H1 (cell line): Measurements from ENCODE around the gene STAG1. TPM values are rescaled to one million over a fixed set of nuclear protein-coding genes. Genes with fewer than 3 reads are reported as not detected.

Experiments used
- NANOG ChIP-seq: IDR thresholded peaks from 2 replicates; pipeline ENCODE4 v1.6.1; 2011; ENCODE audit warnings: low read length, low read depth, mild to moderate bottlenecking, inconsistent platforms; ENCODE audit not compliant: insufficient read depth, poor library complexity, severe bottlenecking
- RNF2 ChIP-seq: fragments of 200-900, 300-1000 bp; sonication (generic); IDR thresholded peaks from 2 replicates; pipeline ENCODE4 v1.7.1; 2016; ENCODE audit warnings: borderline replicate concordance, low read depth, mild to moderate bottlenecking, antibody characterized with exemption, low read length; ENCODE audit not compliant: poor library complexity, severe bottlenecking; ENCODE audit errors: missing control alignments
- TCF12 ChIP-seq: IDR thresholded peaks from 2 replicates; pipeline ENCODE4 v1.6.1; 2011; ENCODE audit warnings: low read depth, mild to moderate bottlenecking, low read length
- polyA plus RNA-seq, 7 experiments: library from polyadenylated mRNA; depleted of rRNA in 3 of 7; stranded (reverse) in 5 of 7; unstranded in 2 of 7; fragments of >200 nt in 5 of 7; fragments of 200-250 nt in 2 of 7; gene quantifications; 1 replicate in 5 of 7; 2 replicates in 1 of 7; 4 replicates in 1 of 7; pipeline versions ENCODE4 v1.2.1 to v1.2.3, GENCODE V29; 2011 to 2013; ENCODE audit warnings: missing spikeins in 2 of 7, mixed read lengths in 2 of 7
- total RNA-seq: library from RNA; stranded (reverse); fragmentation: NEBNext Ultra II Directional; extraction: Animal tissue kit (Norgen Biotek cat#: 25700); gene quantifications from 2 replicates; pipeline ENCODE4 v1.2.1, GENCODE V29; 2021

The STAG1 gene
- total and polyA plus RNA-seq, 2 of the 8 experiments (the other 6 are each of a cell fraction or from before 2014, with no cell fraction given): 4.6 to 23.4 TPM

DNA sequence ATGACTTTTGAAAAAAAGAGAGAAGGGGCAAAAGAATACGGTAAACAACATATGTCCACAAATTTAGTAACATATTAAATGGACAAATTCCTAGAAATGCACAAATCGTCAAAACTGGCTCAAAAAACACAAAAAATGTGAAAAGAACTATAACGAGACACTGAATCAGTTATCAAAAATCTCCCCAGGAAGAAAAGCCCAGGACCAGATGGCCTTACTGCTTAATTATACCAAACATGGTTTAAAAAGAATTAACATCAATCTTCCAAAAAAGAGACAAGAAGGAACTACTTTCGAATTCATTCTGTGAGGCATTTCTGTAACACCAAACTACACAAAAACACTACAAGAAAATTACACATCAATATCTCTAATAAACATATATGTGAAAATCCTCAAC lies 117.4 kb downstream of the STAG1 start (continued):
- TF ChIP-seq NANOG (no peak), RNF2 (no peak), TCF12 (no peak)
